Liver (tissue), 9 donors: Measurements from ENCODE around the gene WWOX. TPM values are rescaled to one million over a fixed set of nuclear protein-coding genes. Genes with fewer than 3 reads are reported as not detected.

Experiments
- DNase-seq: peaks from one replicate; pipeline ENCODE4 v3.0.0-alpha.2; 2017; ENCODE audit warnings: low spot score
- H3K27ac ChIP-seq, 2 donors: one replicate each; pipeline ENCODE4 v1.7.0; 2013; ENCODE audit warnings: inconsistent platforms in 2 of 2, low read length in 2 of 2, control low read depth in 1 of 2, low read depth in 1 of 2, mild to moderate bottlenecking in 1 of 2
- H3K27me3 ChIP-seq, 4 donors: one replicate each; pipeline versions ENCODE4 v1.6.1 to v1.7.0; 2013; ENCODE audit warnings: low read length in 3 of 4, inconsistent platforms in 1 of 4, mild to moderate bottlenecking in 1 of 4, moderate library complexity in 1 of 4; ENCODE audit not compliant: control insufficient read depth in 4 of 4, insufficient read depth in 4 of 4
- H3K36me3 ChIP-seq, 4 donors: one replicate each; pipeline versions ENCODE4 v1.6.1 to v1.7.0; 2013; ENCODE audit warnings: low read length in 3 of 4, mild to moderate bottlenecking in 3 of 4, low read depth in 1 of 4, moderate library complexity in 1 of 4; ENCODE audit not compliant: control insufficient read depth in 4 of 4, insufficient read depth in 3 of 4
- H3K4me1 ChIP-seq, 4 donors: one replicate each; pipeline versions ENCODE4 v1.6.1 to v1.7.0; 2013; ENCODE audit warnings: low read length in 3 of 4, mild to moderate bottlenecking in 3 of 4, moderate library complexity in 1 of 4; ENCODE audit not compliant: control insufficient read depth in 4 of 4, insufficient read depth in 4 of 4
- H3K4me3 ChIP-seq, 3 donors: one replicate each; pipeline versions ENCODE4 v1.6.1 to v1.7.0; 2013; ENCODE audit warnings: low read length in 3 of 3, control low read depth in 1 of 3, low read depth in 1 of 3, mild to moderate bottlenecking in 1 of 3
- H3K9ac ChIP-seq, 2 donors: one replicate each; pipeline ENCODE4 v1.7.0; 2013; ENCODE audit warnings: low read length in 2 of 2, mild to moderate bottlenecking in 2 of 2, moderate library complexity in 2 of 2, control low read depth in 1 of 2, low read depth in 1 of 2
- H3K9me3 ChIP-seq, 4 donors: one replicate each; pipeline versions ENCODE4 v1.6.1 to v1.7.0; 2013; ENCODE audit warnings: low read length in 3 of 4; ENCODE audit not compliant: control insufficient read depth in 4 of 4
- ATF3 ChIP-seq: IDR thresholded peaks from 2 replicates; pipeline ENCODE4 v1.6.1; 2016; ENCODE audit warnings: antibody characterized with exemption
- CTCF ChIP-seq: fragments of 150-350 bp; IDR thresholded peaks from 2 replicates; pipeline ENCODE4 v1.5.1; 2017; ENCODE audit warnings: improper control_type of control experiment, low read depth, low read length; ENCODE audit not compliant: missing input control
- EGR1 ChIP-seq, 2 donors: IDR thresholded peaks; 2 replicates each; pipeline ENCODE4 v1.6.1; 2016 to 2018; ENCODE audit warnings: antibody characterized with exemption in 2 of 2, low read depth in 2 of 2
- FOXA1 ChIP-seq: IDR thresholded peaks from 2 replicates; pipeline ENCODE4 v1.6.1; 2016; ENCODE audit warnings: antibody characterized with exemption
- FOXA2 ChIP-seq: IDR thresholded peaks from 2 replicates; pipeline ENCODE4 v1.6.1; 2016; ENCODE audit warnings: antibody characterized with exemption
- GABPA ChIP-seq, 2 donors: IDR thresholded peaks in 1 of 2; conservative IDR thresholded peaks in 1 of 2; 2 replicates each; pipeline ENCODE4 v1.6.1; 2016; ENCODE audit warnings: antibody characterized with exemption in 2 of 2, mild to moderate bottlenecking in 1 of 2, moderate library complexity in 1 of 2
- HNF4A ChIP-seq, 2 donors: conservative IDR thresholded peaks; 2 replicates each; pipeline ENCODE4 v1.6.1; 2016; ENCODE audit warnings: antibody characterized with exemption in 2 of 2, mild to moderate bottlenecking in 2 of 2
- HNF4G ChIP-seq: IDR thresholded peaks from 2 replicates; pipeline ENCODE4 v1.6.1; 2016; ENCODE audit warnings: antibody characterized with exemption
- JUND ChIP-seq, 2 donors: IDR thresholded peaks; 2 replicates each; pipeline ENCODE4 v1.6.1; 2016; ENCODE audit warnings: antibody characterized with exemption in 2 of 2
- NR2F2 ChIP-seq: IDR thresholded peaks from 2 replicates; pipeline ENCODE4 v1.6.1; 2016; ENCODE audit warnings: antibody characterized with exemption
- RAD21 ChIP-seq, 2 donors: IDR thresholded peaks; 2 replicates each; pipeline ENCODE4 v1.6.1; 2016; ENCODE audit warnings: antibody characterized with exemption in 2 of 2, mild to moderate bottlenecking in 2 of 2
- REST ChIP-seq: IDR thresholded peaks from 2 replicates; pipeline ENCODE4 v1.6.1; 2016; ENCODE audit warnings: antibody characterized with exemption, mild to moderate bottlenecking
- RXRA ChIP-seq, 2 donors: IDR thresholded peaks; 2 replicates each; pipeline ENCODE4 v1.6.1; 2017 to 2018; ENCODE audit warnings: antibody characterized with exemption in 2 of 2, mild to moderate bottlenecking in 1 of 2
- SP1 ChIP-seq: IDR thresholded peaks from 2 replicates; pipeline ENCODE4 v1.6.1; 2018; ENCODE audit warnings: antibody characterized with exemption, mild to moderate bottlenecking
- TAF1 ChIP-seq: conservative IDR thresholded peaks from 2 replicates; pipeline ENCODE4 v1.6.1; 2016; ENCODE audit warnings: antibody characterized with exemption, mild to moderate bottlenecking
- YY1 ChIP-seq: IDR thresholded peaks from 2 replicates; pipeline ENCODE4 v1.6.1; 2016; ENCODE audit warnings: antibody characterized with exemption, mild to moderate bottlenecking
- ZBTB33 ChIP-seq: IDR thresholded peaks from 2 replicates; pipeline ENCODE4 v1.6.1; 2016; ENCODE audit warnings: antibody characterized with exemption
- WGBS: extraction: QIAGEN DNeasy Blood & Tissue Kit; methylation state at CpG from one replicate; pipeline ENCODE4 v1.1.7; 2013; 5-methylcytosine and 5-hydroxymethylcytosine counted together
- polyA plus RNA-seq, 2 donors: library from polyadenylated mRNA; stranded (reverse) in 1 of 2; unstranded in 1 of 2; fragments of 200-250 nt in 1 of 2; fragments of >200 nt in 1 of 2; fragmentation: Nextera tagmentation in 1 of 2; extraction: Ambion mirVana in 1 of 2; gene quantifications; one replicate each; pipeline versions ENCODE4 v1.2.1 to v1.2.3, GENCODE V29; 2013 to 2015
- total RNA-seq, 2 donors: library from RNA; depleted of rRNA; stranded (reverse); fragments of >200 nt; gene quantifications; one replicate each; pipeline ENCODE4 v1.2.3, GENCODE V29; 2014
- donor health status: healthy.
- donor health status: healthy.
- donor health status: healthy.
- donor health status: healthy.
- donor health status: healthy.

The WWOX gene
- total and polyA plus RNA-seq, 4 donors = 9.8 to 46.0 (median 15.3) TPM

GRCh38 chr16:78843978-78844377 is 744.5 kb downstream of the WWOX start:
- H3K4me3 ChIP-seq = no peak overlapping the region
- H3K9me3 ChIP-seq = no peaks in the 10 kb centered on the region
- no peak for DNase-seq
- TF ChIP-seq NR2F2 (no peak), HNF4G (no peak), ZBTB33 (no peak), CTCF (no peak), ATF3 (no peak), RXRA (IDR thresholded peaks at IDR 0.05) (no peak), FOXA1 (no peak), TAF1 (no peak), GABPA (IDR thresholded peaks at IDR 0.05 in 1 of 2, conservative IDR thresholded peaks at IDR 0.05 in 1 of 2) (no peak), EGR1 (IDR thresholded peaks at IDR 0.05; ENCODE audit: low read depth in 2 of 2) (no peak), SP1 (no peak), YY1 (no peak), REST (no peak), RAD21 (IDR thresholded peaks at IDR 0.05) (no peak), FOXA2 (no peak), JUND (IDR thresholded peaks at IDR 0.05) (no peak), HNF4A (conservative IDR thresholded peaks at IDR 0.05) (no peak)
- no peak overlapping the region for H3K27ac ChIP-seq
- no peaks in the 10 kb centered on the region for H3K27me3 ChIP-seq
- H3K36me3 ChIP-seq = no peaks in the 10 kb centered on the region
- H3K9ac ChIP-seq = no peak overlapping the region
- WGBS = 95% methylated on average over 5 of the region's 5 CpGs
- no peaks in the 10 kb centered on the region for H3K4me1 ChIP-seq

- DNase-seq = no peak
- H3K9me3 ChIP-seq = no peaks in the 10 kb centered on the region
- H3K36me3 ChIP-seq = no peaks in the 10 kb centered on the region
- no peak for TF ChIP-seq TAF1
- TF ChIP-seq RAD21 (IDR thresholded peaks at IDR 0.05) = no peak
- TF ChIP-seq HNF4A (conservative IDR thresholded peaks at IDR 0.05) = peak in 1 of 2 donors; percentile 9
- TF ChIP-seq NR2F2 = peak; percentile 50
- no peak overlapping the region for H3K4me3 ChIP-seq
- H3K27me3 ChIP-seq = no peaks in the 10 kb centered on the region
- H3K27ac ChIP-seq = no peak overlapping the region
- 61% methylated on average over 7 of the region's 7 CpGs for WGBS
- H3K9ac ChIP-seq = no peak overlapping the region
- no peaks in the 10 kb centered on the region for H3K4me1 ChIP-seq
Observed at GRCh38 chr16:78844682-78845081, 745.2 kb downstream of the WWOX start.
